NCI-H345 (cell line): Measurements from ENCODE around the gene ZBTB7B.
A peak's percentile ranks its signal among the peaks of the same experiment; 100 is the strongest.

Experiments used
- DNase-seq: peaks from one replicate; lab custom pipeline; 2025; lab: John Stamatoyannopoulos, UW

The ZBTB7B gene

GRCh38 chr1:155038602-155039307 is 36.2 kb downstream of the ZBTB7B start:
- DNase-seq: no peak

- no peak for DNase-seq
Observed at GRCh38 chr1:155039308-155039669, 36.7 kb downstream of the ZBTB7B start.

- no peak for DNase-seq
Observed at GRCh38 chr1:155040358-155041093, 37.9 kb downstream of the ZBTB7B start.

GRCh38 chr1:155042789-155043188 is 40.2 kb downstream of the ZBTB7B start:
- DNase-seq: no peak

GRCh38 chr1:155043301-155043702 is 40.7 kb downstream of the ZBTB7B start:
- DNase-seq: no peak

DNA sequence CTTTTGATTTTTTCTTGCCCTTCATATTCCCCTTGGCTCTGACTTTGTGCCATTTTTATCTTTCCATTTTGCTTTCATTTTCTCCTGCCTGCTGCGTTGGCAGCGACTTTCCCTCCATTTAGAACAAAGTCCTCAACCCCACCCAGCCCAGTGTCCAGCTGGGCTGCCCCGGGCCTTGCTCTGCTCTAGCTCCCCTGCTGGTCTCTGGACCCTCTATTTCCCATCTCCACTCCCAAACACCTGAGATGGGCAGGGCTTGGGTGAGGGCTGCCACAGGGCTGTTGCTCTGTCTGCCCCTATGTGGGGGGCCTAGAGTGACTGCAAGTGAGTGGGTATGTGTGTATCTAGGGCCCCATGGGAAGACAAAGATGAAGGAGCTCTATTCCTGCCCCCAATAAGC is 41.2 kb downstream of the ZBTB7B start:
- DNase-seq: no peak

GRCh38 chr1:155044365-155044764 is 41.8 kb downstream of the ZBTB7B start:
- no peak for DNase-seq

- DNase-seq: peak; percentile 72
Observed at GRCh38 chr1:155044812-155045657, 42.4 kb downstream of the ZBTB7B start.

GRCh38 chr1:155048449-155049334 is 46.1 kb downstream of the ZBTB7B start:
- no peak for DNase-seq

DNA sequence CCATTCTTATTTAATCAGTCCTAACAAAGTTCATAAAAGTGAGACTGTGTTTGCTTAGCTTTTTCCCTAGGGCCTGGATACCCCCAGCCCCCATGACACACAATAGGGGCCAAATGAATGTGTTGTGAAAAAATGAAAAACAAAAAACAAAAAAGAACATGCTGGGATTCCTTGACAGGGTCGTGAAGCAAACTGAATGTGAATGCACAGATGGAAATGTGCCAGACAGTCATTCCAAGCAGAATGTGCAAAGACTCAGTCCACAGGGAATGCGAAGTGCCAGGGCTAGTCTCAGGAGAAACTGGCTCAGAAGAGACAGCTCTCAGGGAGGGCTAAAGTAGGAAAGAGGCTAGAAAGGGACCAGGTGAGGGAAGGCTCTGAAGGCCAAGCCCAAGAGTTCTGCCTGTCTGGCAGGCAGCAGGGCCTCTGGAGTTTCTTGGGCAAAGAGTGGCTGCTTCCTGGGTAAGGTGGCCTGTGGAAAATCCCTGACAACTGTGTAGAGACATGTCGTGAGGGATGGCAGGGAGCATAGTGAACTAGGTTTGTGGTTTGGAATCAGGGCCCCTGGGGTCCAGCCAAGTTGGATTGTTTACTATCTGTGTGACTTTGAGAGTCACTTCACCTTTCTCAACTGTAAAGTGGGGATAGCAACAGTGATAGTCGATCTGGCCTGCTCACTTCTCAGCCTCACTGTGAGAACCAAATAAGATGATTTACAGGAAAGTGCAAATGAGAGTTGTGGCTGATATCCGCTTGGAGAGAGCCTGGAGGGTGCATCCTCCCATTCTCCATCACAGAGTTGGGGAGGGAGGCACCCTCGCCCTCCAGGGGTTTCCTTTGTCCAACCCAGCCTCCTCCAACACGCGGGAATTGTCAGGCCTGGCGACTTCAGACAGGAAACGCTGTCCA is 47.3 kb downstream of the ZBTB7B start:
- no peak for DNase-seq

- peak; percentile 97 for DNase-seq
Observed at GRCh38 chr1:155050560-155051341, 48.1 kb downstream of the ZBTB7B start, which contains the start of gene ADAM15. ADAM15 (plus strand) TSS chr1:155051316; CDS start chr1:155051387, 71 bp downstream.

DNA sequence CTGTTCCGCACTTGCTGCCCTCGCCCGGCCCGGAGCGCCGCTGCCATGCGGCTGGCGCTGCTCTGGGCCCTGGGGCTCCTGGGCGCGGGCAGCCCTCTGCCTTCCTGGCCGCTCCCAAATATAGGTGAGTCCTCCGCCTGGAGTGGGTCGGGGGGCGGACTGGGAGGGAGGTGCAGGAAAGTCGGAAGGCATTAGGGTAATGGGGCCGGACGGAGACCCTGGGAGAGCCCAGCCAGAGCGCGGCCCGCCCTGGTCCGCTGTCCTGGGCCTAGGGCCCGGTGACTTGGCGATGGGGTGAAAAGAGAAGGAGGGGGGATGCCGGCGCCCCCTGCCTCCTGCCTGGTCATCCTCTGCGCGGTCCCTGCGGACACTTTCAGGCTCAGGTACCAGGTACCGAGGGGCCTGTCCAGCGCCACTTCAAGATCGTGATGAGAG is 48.8 kb downstream of the ZBTB7B start:
- DNase-seq: no peak

DNA sequence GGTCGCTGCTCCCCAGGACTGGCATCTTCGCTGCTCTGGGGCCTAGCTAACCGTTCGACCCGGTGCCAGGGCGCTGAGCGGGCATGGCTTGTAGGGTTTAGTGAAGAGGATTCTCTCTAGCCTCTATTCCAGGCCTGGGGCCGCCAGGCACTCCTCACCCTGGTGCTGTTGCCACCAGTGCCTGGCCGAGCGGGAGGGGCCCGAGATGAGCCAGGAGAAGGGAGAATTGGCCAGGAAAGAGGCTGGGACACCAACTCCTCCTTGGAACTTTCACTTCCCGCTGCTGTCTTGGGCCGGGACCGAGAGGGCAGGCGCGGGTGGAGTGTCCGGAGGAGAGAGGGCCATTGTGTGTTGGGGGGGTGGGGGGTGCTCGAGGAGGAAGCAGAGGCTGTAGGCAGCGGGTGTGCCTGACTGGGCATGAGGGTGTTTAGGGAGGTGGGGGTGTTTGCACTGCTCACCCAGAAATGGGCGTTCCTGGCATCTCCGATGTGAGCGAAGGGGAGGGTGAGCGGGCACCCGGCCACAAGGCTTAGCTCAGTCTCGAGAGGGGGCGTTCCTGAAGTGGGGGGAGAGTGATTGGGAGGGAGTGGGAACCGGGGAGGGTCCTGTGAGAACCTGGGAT is 49.3 kb downstream of the ZBTB7B start:
- DNase-seq: peak; percentile 91

DNA sequence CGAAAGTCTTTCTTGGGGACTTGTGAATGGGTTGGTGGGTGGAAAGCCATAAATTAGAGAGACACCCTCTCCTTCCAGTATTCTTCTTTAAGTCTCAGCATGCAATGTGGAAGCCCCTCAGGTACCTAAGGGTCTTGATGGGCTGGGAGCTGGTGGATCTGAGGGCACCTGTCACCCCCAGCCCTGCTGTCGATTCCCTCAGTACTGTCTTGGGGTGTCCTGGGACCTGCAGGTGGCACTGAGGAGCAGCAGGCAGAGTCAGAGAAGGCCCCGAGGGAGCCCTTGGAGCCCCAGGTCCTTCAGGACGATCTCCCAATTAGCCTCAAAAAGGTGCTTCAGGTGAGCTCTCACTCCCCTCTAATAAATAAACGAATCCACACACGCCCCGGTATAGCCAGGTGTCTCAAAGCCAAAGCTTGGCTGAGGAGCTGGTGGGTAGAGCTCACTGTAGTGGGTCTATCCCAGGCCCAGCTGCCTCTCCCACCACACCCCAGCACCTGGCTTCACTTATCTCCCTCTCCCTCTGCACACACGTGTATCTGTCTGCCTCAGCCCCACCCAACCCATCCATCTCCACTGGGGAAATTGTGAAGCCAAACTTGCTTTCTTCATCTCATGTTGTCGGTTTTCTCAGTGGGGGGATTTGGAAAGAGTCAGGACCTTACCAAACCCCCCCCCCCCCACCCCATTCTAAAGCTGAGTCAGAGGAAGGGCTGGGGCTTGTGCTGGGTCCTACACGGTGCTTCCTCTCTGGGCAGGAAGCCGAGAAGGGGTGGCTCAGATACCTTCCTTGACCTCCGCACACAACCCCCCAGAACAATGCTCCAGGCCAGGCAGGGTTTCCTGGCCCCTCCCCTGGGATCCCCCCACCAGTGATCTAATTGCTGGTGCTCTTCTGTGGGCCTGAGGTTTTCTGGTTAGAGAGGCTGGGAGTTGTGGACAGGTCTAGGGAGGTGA is 50.1 kb downstream of the ZBTB7B start:
- DNase-seq: peak; percentile 55

- no peak for DNase-seq
Observed at GRCh38 chr1:155053531-155054105, 51.0 kb downstream of the ZBTB7B start.

GRCh38 chr1:155057104-155057503 is 54.5 kb downstream of the ZBTB7B start:
- no peak for DNase-seq

GRCh38 chr1:155057788-155058211 is 55.2 kb downstream of the ZBTB7B start:
- DNase-seq: no peak

DNA sequence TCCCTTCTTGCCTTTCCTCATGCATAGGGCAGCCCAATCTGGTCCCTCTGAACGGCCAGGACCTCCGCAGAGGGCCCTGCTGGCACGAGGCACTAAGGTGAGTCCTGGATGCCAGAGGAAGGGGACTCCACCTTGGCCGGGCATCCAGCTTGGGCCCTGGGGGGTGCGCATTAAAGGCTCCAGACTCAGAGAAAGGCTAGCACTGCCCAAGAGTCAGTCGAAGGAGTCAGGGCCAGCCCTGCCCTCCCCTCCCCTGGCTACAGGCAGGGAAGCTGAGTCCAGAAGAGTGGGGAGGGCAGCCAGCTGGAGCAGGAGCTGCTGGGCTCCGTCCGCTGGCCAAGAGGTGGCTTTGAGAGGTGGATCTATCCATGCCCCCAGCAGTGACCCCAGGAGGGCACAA is 58.1 kb downstream of the ZBTB7B start:
- no peak for DNase-seq
